Colonic mucosa (tissue), 4 donors: ENCODE data around the gene ZNF503. TPM values are rescaled to one million over a fixed set of nuclear protein-coding genes. Genes with fewer than 3 reads are reported as not detected.

Experiments
- DNase-seq: peaks from one replicate; pipeline ENCODE4 v3.0.0-alpha.2; 2020
- H3K27ac ChIP-seq: fragments of 200-600 bp; one replicate; pipeline ENCODE4 v1.8.0; 2021
- H3K27me3 ChIP-seq: fragments of 200-600 bp; one replicate; pipeline ENCODE4 v1.8.0; 2021
- H3K36me3 ChIP-seq: fragments of 200-600 bp; one replicate; pipeline ENCODE4 v1.8.0; 2021
- H3K4me1 ChIP-seq: fragments of 200-600 bp; one replicate; pipeline ENCODE4 v1.8.0; 2021; ENCODE audit warnings: mild to moderate bottlenecking
- H3K4me3 ChIP-seq: fragments of 200-600 bp; one replicate; pipeline ENCODE4 v1.8.0; 2021
- H3K9ac ChIP-seq, 2 donors: one replicate each; pipeline ENCODE4 v1.7.0; 2013; ENCODE audit warnings: control low read depth in 2 of 2, low read depth in 2 of 2, low read length in 2 of 2
- H3K9me3 ChIP-seq: fragments of 200-600 bp; one replicate; pipeline ENCODE4 v1.8.0; 2021
- intact Hi-C: fragments of 100-400 bp; cut with DNase I; formaldehyde crosslinking; loops from one replicate; pipeline ENCODE4 v1.14.1; 2022
- total RNA-seq, 2 donors: library from RNA; stranded (reverse); fragmentation: NEBNext Ultra II Directional in 1 of 2; extraction: Animal tissue kit (Norgen Biotek cat#: 25700) in 1 of 2; gene quantifications; one replicate each; pipeline ENCODE4 v1.2.1, GENCODE V29; 2021
- TF ChIP-seq, protein P1 (sequence below): fragments of 200-600 bp; IDR thresholded peaks from one replicate; pipeline ENCODE4 v1.8.0; 2022; ENCODE audit warnings: antibody characterized with exemption, mild to moderate bottlenecking
- donor health status: healthy.
- donor health status: DM: no; HTN: no; CAD: no.
- donor health status: DM: no; HTN: no; CAD: no.

The ZNF503 gene
- total RNA-seq, 2 donors from 2014 or later: 3.6 to 8.0 TPM

DNA sequence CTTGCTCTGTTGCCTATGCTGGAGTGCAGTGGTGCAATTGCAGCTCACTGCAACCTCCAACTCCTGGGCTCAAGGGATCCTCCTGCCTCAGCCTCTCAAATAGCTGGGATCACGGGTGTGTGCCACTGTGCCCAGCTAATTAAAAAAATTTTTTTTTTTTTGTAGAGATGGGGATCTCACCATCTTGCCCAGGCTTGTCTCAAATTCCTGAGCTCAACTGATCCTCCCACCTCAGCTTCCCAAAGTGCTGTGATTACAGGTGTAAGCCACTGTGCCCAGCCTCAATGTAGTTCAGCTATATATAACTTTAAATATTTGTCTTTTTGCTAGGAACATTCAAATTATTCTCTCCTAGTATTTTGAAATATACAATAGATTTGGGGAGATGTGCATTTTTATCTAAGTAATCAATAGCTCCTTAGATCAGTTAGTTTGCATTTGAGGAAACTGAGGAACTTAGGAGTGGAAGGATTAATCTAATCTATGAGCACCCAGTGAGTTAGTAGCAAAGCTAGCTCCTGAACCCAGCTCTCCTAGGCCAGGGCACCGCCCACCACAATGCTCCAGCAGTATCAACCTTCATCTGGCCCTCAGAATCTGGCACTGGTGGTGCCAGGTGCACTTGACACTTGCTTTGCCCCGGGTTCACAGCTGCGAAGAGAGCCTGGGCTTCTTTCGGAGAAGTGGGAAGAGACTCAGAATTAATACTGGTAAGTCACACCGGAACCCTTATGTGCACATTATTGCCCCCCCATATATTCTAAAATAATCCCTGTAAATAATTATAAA is 23.9 kb upstream of the ZNF503 start:
- Histone ChIP-seq H3K4me1 (no peaks in the 10 kb centered on the region), H3K27me3 (no peaks in the 10 kb centered on the region), H3K9me3 (no peaks in the 10 kb centered on the region), H3K36me3 (no peaks in the 10 kb centered on the region), H3K9ac (no peak overlapping the region), H3K27ac (no peak overlapping the region), H3K4me3 (no peak overlapping the region)
- DNase-seq: no peak
- intact Hi-C loops: no loop called here
- TF ChIP-seq, protein P1, sequence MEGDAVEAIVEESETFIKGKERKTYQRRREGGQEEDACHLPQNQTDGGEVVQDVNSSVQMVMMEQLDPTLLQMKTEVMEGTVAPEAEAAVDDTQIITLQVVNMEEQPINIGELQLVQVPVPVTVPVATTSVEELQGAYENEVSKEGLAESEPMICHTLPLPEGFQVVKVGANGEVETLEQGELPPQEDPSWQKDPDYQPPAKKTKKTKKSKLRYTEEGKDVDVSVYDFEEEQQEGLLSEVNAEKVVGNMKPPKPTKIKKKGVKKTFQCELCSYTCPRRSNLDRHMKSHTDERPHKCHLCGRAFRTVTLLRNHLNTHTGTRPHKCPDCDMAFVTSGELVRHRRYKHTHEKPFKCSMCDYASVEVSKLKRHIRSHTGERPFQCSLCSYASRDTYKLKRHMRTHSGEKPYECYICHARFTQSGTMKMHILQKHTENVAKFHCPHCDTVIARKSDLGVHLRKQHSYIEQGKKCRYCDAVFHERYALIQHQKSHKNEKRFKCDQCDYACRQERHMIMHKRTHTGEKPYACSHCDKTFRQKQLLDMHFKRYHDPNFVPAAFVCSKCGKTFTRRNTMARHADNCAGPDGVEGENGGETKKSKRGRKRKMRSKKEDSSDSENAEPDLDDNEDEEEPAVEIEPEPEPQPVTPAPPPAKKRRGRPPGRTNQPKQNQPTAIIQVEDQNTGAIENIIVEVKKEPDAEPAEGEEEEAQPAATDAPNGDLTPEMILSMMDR: no peak

DNA sequence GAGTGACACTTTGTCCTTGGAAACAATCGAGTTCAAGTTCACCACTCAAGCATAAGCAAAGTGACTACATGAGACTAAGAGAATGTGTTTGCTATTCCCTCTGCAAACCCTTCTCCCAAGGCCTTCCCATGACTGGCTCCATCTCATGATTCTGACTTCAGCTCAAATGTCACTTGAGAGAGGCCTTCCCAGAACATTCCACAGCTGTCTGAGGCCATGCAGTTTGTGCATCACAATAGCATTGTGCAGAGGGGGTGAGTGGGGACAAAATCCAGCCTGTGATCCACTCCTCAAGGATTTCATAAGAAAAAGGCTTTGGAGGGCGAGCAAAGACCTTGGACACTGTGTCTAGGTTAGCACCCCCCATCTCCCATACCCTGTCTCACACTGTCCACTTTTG is 23.0 kb upstream of the ZNF503 start:
- DNase-seq: no peak
- H3K4me1 ChIP-seq: no peaks in the 10 kb centered on the region

GRCh38 chr10:75422913-75423312 is 21.3 kb upstream of the ZNF503 start:
- no peaks in the 10 kb centered on the region for H3K9me3 ChIP-seq
- H3K4me1 ChIP-seq: no peaks in the 10 kb centered on the region
- H3K27ac ChIP-seq: no peak overlapping the region
- no peak overlapping the region for H3K9ac ChIP-seq
- DNase-seq: no peak
- H3K4me3 ChIP-seq: no peak overlapping the region
- intact Hi-C loops: no loop called here
- no peaks in the 10 kb centered on the region for H3K27me3 ChIP-seq
- TF ChIP-seq, protein P1: no peak
- H3K36me3 ChIP-seq: no peaks in the 10 kb centered on the region

More for the DNA sequence above, 23.0 kb upstream of the ZNF503 start:
- H3K9ac ChIP-seq: no peak overlapping the region
- no peaks in the 10 kb centered on the region for H3K9me3 ChIP-seq
- no peak overlapping the region for H3K27ac ChIP-seq
- intact Hi-C loops: no loop called here
- no peaks in the 10 kb centered on the region for H3K36me3 ChIP-seq
- no peaks in the 10 kb centered on the region for H3K27me3 ChIP-seq
- H3K4me3 ChIP-seq: no peak overlapping the region
- TF ChIP-seq, protein P1: no peak

DNA sequence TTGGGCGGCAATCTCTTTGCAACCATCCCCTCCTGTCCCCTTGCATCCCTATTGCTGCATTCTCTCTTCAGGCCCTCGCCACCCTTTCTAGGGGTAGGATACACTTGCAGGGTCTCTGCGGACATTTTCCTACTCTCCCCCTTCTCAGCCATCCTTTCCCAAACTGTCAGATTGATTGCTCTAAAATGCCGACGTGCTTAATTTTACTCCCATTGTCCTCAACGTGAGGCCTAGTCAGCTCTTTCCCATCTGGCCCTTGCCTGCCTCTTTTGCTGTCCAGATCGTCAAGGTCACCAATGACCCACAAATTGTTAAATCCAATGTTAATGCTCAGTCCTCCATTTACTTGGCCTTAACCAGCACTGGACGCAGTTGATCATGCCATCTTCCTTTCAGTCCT is 17.1 kb upstream of the ZNF503 start:
- no peaks in the 10 kb centered on the region for H3K4me1 ChIP-seq
- no peak for DNase-seq
- intact Hi-C loops: no loop called here
- TF ChIP-seq, protein P1: no peak
- no peaks in the 10 kb centered on the region for H3K9me3 ChIP-seq
- H3K27ac ChIP-seq: no peak overlapping the region
- no peak overlapping the region for H3K4me3 ChIP-seq
- H3K36me3 ChIP-seq: no peaks in the 10 kb centered on the region
- no peaks in the 10 kb centered on the region for H3K27me3 ChIP-seq
- H3K9ac ChIP-seq: no peak overlapping the region

GRCh38 chr10:75418293-75418692 is 16.7 kb upstream of the ZNF503 start:
- TF ChIP-seq, protein P1: no peak
- no peak for DNase-seq
- Histone ChIP-seq H3K4me3 (no peak overlapping the region), H3K9ac (no peak overlapping the region), H3K9me3 (no peaks in the 10 kb centered on the region), H3K4me1 (no peaks in the 10 kb centered on the region), H3K36me3 (no peaks in the 10 kb centered on the region), H3K27me3 (no peaks in the 10 kb centered on the region), H3K27ac (no peak overlapping the region)
- intact Hi-C loops: no loop called here
